ENCODE measurements around the gene IP6K3.

The IP6K3 gene

GRCh38 chr6:33671744-33672072 is 75.0 kb downstream of the IP6K3 start:
- intact Hi-C loops (cut with DNase I): no loop called here
- DNase-seq: no peak

Measured in head of caudate nucleus (tissue), 42 donors.